Endodermal cell (in vitro differentiated cells): Measurements from ENCODE around the gene FGF18. TPM values are rescaled to one million over a fixed set of nuclear protein-coding genes. Genes with fewer than 3 reads are reported as not detected.

Source experiments
- DNase-seq: peaks from one replicate; pipeline ENCODE4 v3.0.0-alpha.2; 2017
- H3K27ac ChIP-seq: 2 replicates; pipeline ENCODE4 v1.5.1; 2013; ENCODE audit warnings: mild to moderate bottlenecking, low read depth, low read length, moderate library complexity
- H3K27me3 ChIP-seq: 2 replicates; pipeline ENCODE4 v1.6.1; 2013; ENCODE audit warnings: mild to moderate bottlenecking, low read length, moderate library complexity; ENCODE audit not compliant: insufficient read depth, control insufficient read depth, poor library complexity, severe bottlenecking
- H3K36me3 ChIP-seq: 2 replicates; pipeline ENCODE4 v1.7.0; 2013; ENCODE audit warnings: mild to moderate bottlenecking, low read length, moderate library complexity; ENCODE audit not compliant: control insufficient read depth, insufficient read depth
- H3K4me1 ChIP-seq: one replicate; pipeline ENCODE4 v1.7.0; 2013; ENCODE audit warnings: low read length; ENCODE audit not compliant: control insufficient read depth, insufficient read depth
- H3K4me3 ChIP-seq: 2 replicates; pipeline ENCODE4 v1.5.1; 2013; ENCODE audit warnings: mild to moderate bottlenecking, low read length, moderate library complexity
- H3K9ac ChIP-seq: 2 replicates; pipeline ENCODE4 v1.6.1; 2013; ENCODE audit warnings: mild to moderate bottlenecking, low read length, moderate library complexity; ENCODE audit not compliant: poor library complexity, severe bottlenecking; ENCODE audit errors: extremely low read depth
- H3K9me3 ChIP-seq: 2 replicates; pipeline ENCODE4 v1.6.1; 2013; ENCODE audit warnings: mild to moderate bottlenecking, low read length, moderate library complexity; ENCODE audit not compliant: control insufficient read depth
- H3K27ac Mint-ChIP-seq: 2 replicates; pipeline ENCODE4 v1.8.0; 2020; ENCODE audit warnings: mixed read lengths
- H3K27me3 Mint-ChIP-seq: 2 replicates; pipeline ENCODE4 v1.8.0; 2021; ENCODE audit warnings: mild to moderate bottlenecking, mixed read lengths; ENCODE audit not compliant: insufficient read depth
- H3K36me3 Mint-ChIP-seq: 2 replicates; pipeline ENCODE4 v1.8.0; 2020; ENCODE audit warnings: low read depth, mixed read lengths
- H3K4me1 Mint-ChIP-seq: 2 replicates; pipeline ENCODE4 v1.8.0; 2020; ENCODE audit warnings: mixed read lengths
- H3K4me3 Mint-ChIP-seq: 2 replicates; pipeline ENCODE4 v1.8.0; 2020; ENCODE audit warnings: mild to moderate bottlenecking, moderate library complexity, mixed read lengths
- H3K9me3 Mint-ChIP-seq: 2 replicates; pipeline ENCODE4 v1.8.0; 2020; ENCODE audit warnings: mild to moderate bottlenecking, mixed read lengths
- CTCF ChIP-seq: fragments of 200-600 bp; sonication (generic); conservative IDR thresholded peaks from 2 replicates; pipeline ENCODE4 v1.5.0; 2021; ENCODE audit warnings: antibody characterized with exemption, mild to moderate bottlenecking
- WGBS, 2 experiments: methylation state at CpG; one replicate each; pipeline versions ENCODE4 v1.1.5 to v1.1.7; 2013; ENCODE audit warnings: missing lambda C conversion rate in 2 of 2, mixed read lengths in 1 of 2; ENCODE audit not compliant: insufficient coverage in 1 of 2, insufficient read length in 1 of 2; 5-methylcytosine and 5-hydroxymethylcytosine counted together
- microRNA-seq: library from miRNA; unstranded; fragments of <30 nt; microRNA quantifications from one replicate; pipeline ENCODE4 v1.2.0, GENCODE V29; 2020; ENCODE audit warnings: borderline microRNAs expressed
- total RNA-seq, 2 donors: library from RNA; stranded (reverse); fragmentation: NEBNext Ultra II Directional in 1 of 2; extraction: Animal tissue kit (Norgen Biotek cat#: 25700) in 1 of 2; gene quantifications; 2 replicates in 1 of 2; 3 replicates in 1 of 2; pipeline ENCODE4 v1.2.1, GENCODE V29; 2021

The FGF18 gene
- total RNA-seq, 2 donors from 2014 or later = 0.44 to 0.57 TPM

- H3K9me3 Mint-ChIP-seq = no peaks in the 10 kb centered on the region
- DNase-seq = no peak
- no peaks in the 10 kb centered on the region for H3K4me1 ChIP-seq
- no peaks in the 10 kb centered on the region for H3K27me3 ChIP-seq
- no peak overlapping the region for H3K27ac Mint-ChIP-seq
- WGBS, 2 experiments = 90 to 96% methylated on average over 6 to 7 of the region's 7 CpGs
- no peak overlapping the region for H3K4me3 ChIP-seq
- H3K27ac ChIP-seq = no peak overlapping the region
- H3K4me3 Mint-ChIP-seq = no peak overlapping the region
- H3K36me3 Mint-ChIP-seq = no peaks in the 10 kb centered on the region
- H3K9ac ChIP-seq = no peak overlapping the region
- no peaks in the 10 kb centered on the region for H3K27me3 Mint-ChIP-seq
- H3K9me3 ChIP-seq = no peaks in the 10 kb centered on the region
- H3K4me1 Mint-ChIP-seq = no peaks in the 10 kb centered on the region
- TF ChIP-seq CTCF = no peak
- no peaks in the 10 kb centered on the region for H3K36me3 ChIP-seq
These were observed 86.1 kb downstream of the FGF18 start for GRCh38 chr5:171505473-171506043.

GRCh38 chr5:171506951-171507350 lies 87.5 kb downstream of the FGF18 start:
- H3K27ac ChIP-seq = no peak overlapping the region
- H3K4me1 Mint-ChIP-seq = no peaks in the 10 kb centered on the region
- TF ChIP-seq CTCF = no peak
- WGBS, 2 experiments = 92% methylated on average over 3 of the region's 3 CpGs; no CpG with 5 or more reads in 1 of the 2 experiments
- no peak overlapping the region for H3K27ac Mint-ChIP-seq
- DNase-seq = no peak
- no peak overlapping the region for H3K4me3 Mint-ChIP-seq
- no peaks in the 10 kb centered on the region for H3K4me1 ChIP-seq
- H3K4me3 ChIP-seq = no peak overlapping the region
- H3K36me3 ChIP-seq = no peaks in the 10 kb centered on the region
- H3K9me3 ChIP-seq = no peaks in the 10 kb centered on the region
- no peaks in the 10 kb centered on the region for H3K27me3 Mint-ChIP-seq
- no peak overlapping the region for H3K9ac ChIP-seq
- H3K27me3 ChIP-seq = no peaks in the 10 kb centered on the region
- H3K36me3 Mint-ChIP-seq = no peaks in the 10 kb centered on the region
- no peaks in the 10 kb centered on the region for H3K9me3 Mint-ChIP-seq

Small RNAs within 50 kb of the gene (microRNA-seq; reads per million reads assigned to microRNA genes)
- gene MIR3912 = not detected

Other genes starting within 250 kb of the FGF18 start
- not detected for gene TLX3, start 110.4 kb upstream of the FGF18 start, total RNA-seq
- 1,000 to 10,000 TPM; 1,997 to 2,127 TPM for gene NPM1, start 31.8 kb upstream of the FGF18 start, total RNA-seq